Endodermal cell (in vitro differentiated cells): ENCODE measurements around the gene CMTR1. TPM values are rescaled to one million over a fixed set of nuclear protein-coding genes. Genes with fewer than 3 reads are reported as not detected.

Experiments used
- DNase-seq: peaks from one replicate; pipeline ENCODE4 v3.0.0-alpha.2; 2017
- H3K27ac ChIP-seq: 2 replicates; pipeline ENCODE4 v1.5.1; 2013; ENCODE audit warnings: mild to moderate bottlenecking, low read depth, low read length, moderate library complexity
- H3K27me3 ChIP-seq: 2 replicates; pipeline ENCODE4 v1.6.1; 2013; ENCODE audit warnings: mild to moderate bottlenecking, low read length, moderate library complexity; ENCODE audit not compliant: insufficient read depth, control insufficient read depth, poor library complexity, severe bottlenecking
- H3K36me3 ChIP-seq: 2 replicates; pipeline ENCODE4 v1.7.0; 2013; ENCODE audit warnings: mild to moderate bottlenecking, low read length, moderate library complexity; ENCODE audit not compliant: control insufficient read depth, insufficient read depth
- H3K4me1 ChIP-seq: one replicate; pipeline ENCODE4 v1.7.0; 2013; ENCODE audit warnings: low read length; ENCODE audit not compliant: control insufficient read depth, insufficient read depth
- H3K4me3 ChIP-seq: 2 replicates; pipeline ENCODE4 v1.5.1; 2013; ENCODE audit warnings: mild to moderate bottlenecking, low read length, moderate library complexity
- H3K9ac ChIP-seq: 2 replicates; pipeline ENCODE4 v1.6.1; 2013; ENCODE audit warnings: mild to moderate bottlenecking, low read length, moderate library complexity; ENCODE audit not compliant: poor library complexity, severe bottlenecking; ENCODE audit errors: extremely low read depth
- H3K9me3 ChIP-seq: 2 replicates; pipeline ENCODE4 v1.6.1; 2013; ENCODE audit warnings: mild to moderate bottlenecking, low read length, moderate library complexity; ENCODE audit not compliant: control insufficient read depth
- H3K27ac Mint-ChIP-seq: 2 replicates; pipeline ENCODE4 v1.8.0; 2020; ENCODE audit warnings: mixed read lengths
- H3K27me3 Mint-ChIP-seq: 2 replicates; pipeline ENCODE4 v1.8.0; 2021; ENCODE audit warnings: mild to moderate bottlenecking, mixed read lengths; ENCODE audit not compliant: insufficient read depth
- H3K36me3 Mint-ChIP-seq: 2 replicates; pipeline ENCODE4 v1.8.0; 2020; ENCODE audit warnings: low read depth, mixed read lengths
- H3K4me1 Mint-ChIP-seq: 2 replicates; pipeline ENCODE4 v1.8.0; 2020; ENCODE audit warnings: mixed read lengths
- H3K4me3 Mint-ChIP-seq: 2 replicates; pipeline ENCODE4 v1.8.0; 2020; ENCODE audit warnings: mild to moderate bottlenecking, moderate library complexity, mixed read lengths
- H3K9me3 Mint-ChIP-seq: 2 replicates; pipeline ENCODE4 v1.8.0; 2020; ENCODE audit warnings: mild to moderate bottlenecking, mixed read lengths
- WGBS, 2 experiments: methylation state at CpG; one replicate each; pipeline versions ENCODE4 v1.1.5 to v1.1.7; 2013; ENCODE audit warnings: missing lambda C conversion rate in 2 of 2, mixed read lengths in 1 of 2; ENCODE audit not compliant: insufficient coverage in 1 of 2, insufficient read length in 1 of 2; 5-methylcytosine and 5-hydroxymethylcytosine counted together
- total RNA-seq, 2 donors: library from RNA; stranded (reverse); fragmentation: NEBNext Ultra II Directional in 1 of 2; extraction: Animal tissue kit (Norgen Biotek cat#: 25700) in 1 of 2; gene quantifications; 2 replicates in 1 of 2; 3 replicates in 1 of 2; pipeline ENCODE4 v1.2.1, GENCODE V29; 2021
- TF ChIP-seq, protein P1 (sequence below): fragments of 200-600 bp; sonication (generic); conservative IDR thresholded peaks from 2 replicates; pipeline ENCODE4 v1.5.0; 2021; ENCODE audit warnings: antibody characterized with exemption, mild to moderate bottlenecking

The CMTR1 gene
- total RNA-seq, 2 donors from 2014 or later: 62.0 to 91.6 TPM

- Mint-ChIP-seq H3K27ac (no peak overlapping the region), H3K27me3 (no peaks in the 10 kb centered on the region), H3K36me3 (peaks cover 72% of the 10 kb centered on the region), H3K4me3 (no peak overlapping the region), H3K9me3 (no peaks in the 10 kb centered on the region), H3K4me1 (peaks cover 21% of the 10 kb centered on the region)
- H3K9ac ChIP-seq: no peak overlapping the region
- no peaks in the 10 kb centered on the region for H3K27me3 ChIP-seq
- no peak overlapping the region for H3K4me3 ChIP-seq
- WGBS, 2 experiments: 95 to 100% methylated on average over 6 of the region's 6 CpGs
- H3K4me1 ChIP-seq: peaks cover 18% of the 10 kb centered on the region
- H3K27ac ChIP-seq: no peak overlapping the region
- H3K9me3 ChIP-seq: no peaks in the 10 kb centered on the region
- DNase-seq: peak; percentile 34
- peaks cover 71% of the 10 kb centered on the region for H3K36me3 ChIP-seq
- TF ChIP-seq, protein P1, sequence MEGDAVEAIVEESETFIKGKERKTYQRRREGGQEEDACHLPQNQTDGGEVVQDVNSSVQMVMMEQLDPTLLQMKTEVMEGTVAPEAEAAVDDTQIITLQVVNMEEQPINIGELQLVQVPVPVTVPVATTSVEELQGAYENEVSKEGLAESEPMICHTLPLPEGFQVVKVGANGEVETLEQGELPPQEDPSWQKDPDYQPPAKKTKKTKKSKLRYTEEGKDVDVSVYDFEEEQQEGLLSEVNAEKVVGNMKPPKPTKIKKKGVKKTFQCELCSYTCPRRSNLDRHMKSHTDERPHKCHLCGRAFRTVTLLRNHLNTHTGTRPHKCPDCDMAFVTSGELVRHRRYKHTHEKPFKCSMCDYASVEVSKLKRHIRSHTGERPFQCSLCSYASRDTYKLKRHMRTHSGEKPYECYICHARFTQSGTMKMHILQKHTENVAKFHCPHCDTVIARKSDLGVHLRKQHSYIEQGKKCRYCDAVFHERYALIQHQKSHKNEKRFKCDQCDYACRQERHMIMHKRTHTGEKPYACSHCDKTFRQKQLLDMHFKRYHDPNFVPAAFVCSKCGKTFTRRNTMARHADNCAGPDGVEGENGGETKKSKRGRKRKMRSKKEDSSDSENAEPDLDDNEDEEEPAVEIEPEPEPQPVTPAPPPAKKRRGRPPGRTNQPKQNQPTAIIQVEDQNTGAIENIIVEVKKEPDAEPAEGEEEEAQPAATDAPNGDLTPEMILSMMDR: no peak
These were observed 46.3 kb downstream of the CMTR1 start for GRCh38 chr6:37479266-37479854.

DNA sequence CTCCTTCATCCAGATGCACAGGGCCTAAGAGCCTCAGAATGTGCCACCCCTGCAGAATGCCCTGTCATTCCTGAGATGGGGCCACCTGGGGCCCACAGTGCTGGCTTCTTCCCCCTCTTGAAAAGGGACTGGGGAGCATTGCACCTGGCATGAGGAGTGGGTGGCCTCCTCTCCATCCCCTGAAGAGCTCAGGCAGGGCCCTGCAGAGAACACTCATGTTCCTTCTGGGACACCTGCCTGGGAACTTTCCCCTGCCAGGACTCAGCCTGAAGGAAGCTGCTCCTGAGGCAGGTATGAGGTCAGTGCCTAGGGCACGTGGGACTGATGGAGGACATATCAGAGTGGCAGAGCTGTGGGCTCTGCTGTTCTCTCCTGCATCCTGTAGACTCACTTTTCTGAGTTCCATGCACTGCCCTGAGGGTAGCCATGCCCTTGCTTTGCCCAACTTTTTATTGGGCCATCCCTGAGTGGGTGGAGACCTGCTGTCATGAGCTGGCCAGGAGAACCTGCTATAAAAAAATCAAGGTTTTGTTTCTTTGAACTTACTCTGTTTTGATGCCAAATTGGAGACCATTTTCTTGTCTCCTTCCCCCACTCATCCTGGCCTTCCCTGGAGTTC is 47.2 kb downstream of the CMTR1 start:
- no peak overlapping the region for H3K4me3 Mint-ChIP-seq
- peak overlapping the region; percentile 86 for H3K27ac ChIP-seq
- peaks cover 21% of the 10 kb centered on the region for H3K4me1 Mint-ChIP-seq
- 94 to 100% methylated on average over 1 of the region's 1 CpG for WGBS, 2 experiments
- no peak overlapping the region for H3K27ac Mint-ChIP-seq
- no peaks in the 10 kb centered on the region for H3K9me3 ChIP-seq
- no peaks in the 10 kb centered on the region for H3K27me3 ChIP-seq
- H3K9me3 Mint-ChIP-seq: no peaks in the 10 kb centered on the region
- no peak overlapping the region for H3K9ac ChIP-seq
- no peaks in the 10 kb centered on the region for H3K27me3 Mint-ChIP-seq
- peak; percentile 17 for DNase-seq
- TF ChIP-seq, protein P1: no peak
- H3K4me1 ChIP-seq: peaks cover 25% of the 10 kb centered on the region
- no peak overlapping the region for H3K4me3 ChIP-seq
- peaks cover 63% of the 10 kb centered on the region for H3K36me3 ChIP-seq
- peaks cover 63% of the 10 kb centered on the region for H3K36me3 Mint-ChIP-seq

DNA sequence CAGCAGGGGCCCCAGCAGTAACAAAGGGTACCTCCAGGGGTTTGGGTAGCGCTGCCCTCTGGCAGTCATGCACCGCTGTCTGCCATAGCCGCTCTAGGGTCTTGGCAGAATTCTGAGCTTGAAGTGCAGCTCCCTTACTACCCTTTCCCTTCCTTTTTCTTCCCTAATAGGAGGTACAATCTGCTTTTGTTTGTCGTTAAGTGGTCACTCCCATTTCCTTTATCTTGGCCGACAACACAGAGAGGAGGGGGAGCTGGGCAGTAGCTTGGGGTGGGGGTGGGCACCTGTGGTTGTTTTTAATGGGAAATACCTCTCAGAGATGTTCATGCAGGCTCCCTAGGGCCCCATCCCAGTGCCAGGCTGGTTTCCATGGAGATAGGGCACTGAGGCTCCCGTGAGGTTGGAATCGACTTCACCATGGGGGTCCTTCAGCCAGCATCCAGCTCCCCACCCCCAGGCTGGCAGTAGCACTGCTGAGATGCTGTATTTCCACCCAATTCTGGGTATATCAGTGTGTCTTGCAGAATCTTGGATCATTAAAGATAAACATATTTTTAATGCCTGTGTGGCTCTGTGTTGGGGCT is 48.0 kb downstream of the CMTR1 start:
- no peaks in the 10 kb centered on the region for H3K9me3 Mint-ChIP-seq
- no peaks in the 10 kb centered on the region for H3K27me3 Mint-ChIP-seq
- Histone ChIP-seq H3K9me3 (no peaks in the 10 kb centered on the region), H3K4me3 (no peak overlapping the region), H3K9ac (no peak overlapping the region), H3K36me3 (peaks cover 54% of the 10 kb centered on the region), H3K27ac (peak overlapping the region; percentile 86), H3K27me3 (no peaks in the 10 kb centered on the region), H3K4me1 (peaks cover 25% of the 10 kb centered on the region)
- peaks cover 58% of the 10 kb centered on the region for H3K36me3 Mint-ChIP-seq
- peaks cover 22% of the 10 kb centered on the region for H3K4me1 Mint-ChIP-seq
- TF ChIP-seq, protein P1: peak; percentile 23
- H3K27ac Mint-ChIP-seq: no peak overlapping the region
- peak; percentile 51 for DNase-seq
- 27 to 49% methylated on average over 2 to 7 of the region's 7 CpGs for WGBS, 2 experiments
- H3K4me3 Mint-ChIP-seq: no peak overlapping the region
